Rectal smooth muscle tissue (tissue), 1 donor: Measurements from ENCODE around the gene TBPL2.

Experiments
- H3K27ac ChIP-seq: one replicate; pipeline ENCODE4 v1.7.0; 2013; ENCODE audit warnings: low read depth, low read length, inconsistent platforms
- H3K27me3 ChIP-seq: one replicate; pipeline ENCODE4 v1.7.0; 2013; ENCODE audit warnings: low read length; ENCODE audit not compliant: control insufficient read depth, insufficient read depth
- H3K36me3 ChIP-seq: one replicate; pipeline ENCODE4 v1.7.0; 2013; ENCODE audit warnings: low read length; ENCODE audit not compliant: control insufficient read depth, insufficient read depth
- H3K4me1 ChIP-seq: one replicate; pipeline ENCODE4 v1.7.0; 2013; ENCODE audit warnings: low read length; ENCODE audit not compliant: control insufficient read depth, insufficient read depth
- H3K4me3 ChIP-seq: one replicate; pipeline ENCODE4 v1.7.0; 2013; ENCODE audit warnings: low read length
- H3K9ac ChIP-seq: one replicate; pipeline ENCODE4 v1.7.0; 2013; ENCODE audit warnings: low read length

Gene TBPL2

DNA sequence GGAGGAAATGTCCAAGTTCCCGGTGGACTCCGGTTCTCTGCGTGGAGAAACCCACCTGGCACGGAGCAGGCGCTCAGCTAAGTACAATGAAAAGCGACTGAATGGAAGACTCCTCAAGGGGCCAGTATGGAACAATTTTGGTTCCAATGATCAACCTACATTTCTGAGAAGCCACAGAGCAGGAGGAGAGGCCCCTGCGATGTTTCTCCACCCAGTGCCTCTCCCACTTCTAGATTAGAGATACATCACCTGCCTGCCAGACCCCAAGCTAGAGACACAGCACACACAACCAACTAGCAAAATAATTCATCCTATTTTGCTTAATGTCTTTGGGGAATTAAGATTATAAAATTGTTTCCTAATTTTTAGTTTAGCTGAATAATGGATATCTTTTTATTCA, 67.6 kb downstream of the TBPL2 start:
- no peak overlapping the region for H3K4me3 ChIP-seq
- no peaks in the 10 kb centered on the region for H3K27me3 ChIP-seq
- H3K27ac ChIP-seq, result no peak overlapping the region
- H3K4me1 ChIP-seq, result no peaks in the 10 kb centered on the region
- H3K36me3 ChIP-seq, result peaks cover 21% of the 10 kb centered on the region
- no peak overlapping the region for H3K9ac ChIP-seq

GRCh38 chr14:55372423-55372822, 68.0 kb downstream of the TBPL2 start:
- no peaks in the 10 kb centered on the region for H3K4me1 ChIP-seq
- no peak overlapping the region for H3K4me3 ChIP-seq
- no peaks in the 10 kb centered on the region for H3K27me3 ChIP-seq
- no peak overlapping the region for H3K9ac ChIP-seq
- H3K27ac ChIP-seq, result no peak overlapping the region
- H3K36me3 ChIP-seq, result peaks cover 18% of the 10 kb centered on the region

DNA sequence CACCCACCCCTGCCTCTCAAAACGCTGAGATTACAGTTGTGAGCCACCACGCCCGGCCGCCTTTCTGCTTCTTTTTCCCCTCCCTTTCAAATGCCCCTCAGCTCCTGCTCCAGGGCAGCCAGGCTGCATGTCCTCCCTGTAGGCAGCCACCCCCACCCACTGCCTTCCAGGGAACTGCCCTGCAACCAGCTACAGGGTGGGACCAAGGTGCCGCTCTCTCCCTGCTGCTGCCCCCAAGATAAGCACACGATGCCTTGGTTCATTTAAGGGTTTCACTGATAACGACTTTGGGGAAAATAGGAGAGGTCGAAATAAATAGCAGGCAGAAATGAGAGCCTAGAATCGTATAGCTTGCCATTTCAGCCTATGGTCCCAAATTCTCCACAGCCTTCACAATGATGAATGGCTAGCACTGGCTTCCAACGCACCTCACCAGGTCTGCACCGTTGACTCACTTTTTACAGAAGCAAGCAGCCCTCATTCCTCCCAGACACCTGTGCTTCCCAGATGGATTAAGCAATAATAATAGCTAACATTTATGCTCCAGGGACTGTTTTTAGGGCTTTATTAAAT, 69.4 kb downstream of the TBPL2 start:
- H3K4me3 ChIP-seq, result no peak overlapping the region
- H3K9ac ChIP-seq, result no peak overlapping the region
- H3K27ac ChIP-seq, result no peak overlapping the region
- no peaks in the 10 kb centered on the region for H3K4me1 ChIP-seq
- H3K27me3 ChIP-seq, result no peaks in the 10 kb centered on the region
- peaks cover 6% of the 10 kb centered on the region for H3K36me3 ChIP-seq

DNA sequence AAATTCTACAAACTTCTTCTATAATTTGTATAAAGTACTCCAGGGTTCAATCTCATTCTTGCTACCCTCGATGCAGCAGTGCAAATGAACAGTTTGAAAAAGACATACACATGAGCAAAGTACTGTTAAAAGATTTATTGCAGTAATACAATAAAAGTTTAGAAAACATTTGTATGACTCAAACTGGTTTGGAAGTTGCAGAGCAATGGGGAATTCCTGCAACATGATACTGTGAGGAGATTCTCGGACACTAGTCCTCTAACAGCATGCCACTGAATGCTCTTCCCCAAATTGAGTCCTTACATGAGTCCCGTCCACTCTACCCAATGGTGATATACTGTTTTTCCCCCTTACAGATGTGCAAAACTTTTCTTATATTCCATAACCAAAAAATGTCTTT, 74.1 kb downstream of the TBPL2 start:
- peaks cover 5% of the 10 kb centered on the region for H3K36me3 ChIP-seq
- H3K27ac ChIP-seq, result no peak overlapping the region
- no peaks in the 10 kb centered on the region for H3K27me3 ChIP-seq

More for the DNA sequence above, 74.1 kb downstream of the TBPL2 start:
- no peak overlapping the region for H3K4me3 ChIP-seq
- H3K4me1 ChIP-seq, result no peaks in the 10 kb centered on the region
- no peak overlapping the region for H3K9ac ChIP-seq
